Measurements from ENCODE around the gene ZNF865.

GRCh38 chr19:55649268-55650125 lies 44.0 kb downstream of the ZNF865 start:
- TF ChIP-seq CTCF (conservative IDR thresholded peaks at IDR 0.05; ENCODE audit: low read depth, low read length) (no peak), POLR2A (IDR thresholded peaks at IDR 0.05; ENCODE audit: low read depth, low read length) (no peak), MXI1 (IDR thresholded peaks at IDR 0.05; ENCODE audit: borderline replicate concordance, low read depth, low read length) (no peak), RAD21 (IDR thresholded peaks at IDR 0.05; ENCODE audit: low read length) (no peak), BHLHE40 (IDR thresholded peaks at IDR 0.05; ENCODE audit: low read depth, low read length) (no peak), NFE2L2 (IDR thresholded peaks at IDR 0.05; ENCODE audit: low read depth, low read length) (no peak), RCOR1 (IDR thresholded peaks at IDR 0.05; ENCODE audit: insufficient replicate concordance, low read length) (no peak), RFX5 (IDR thresholded peaks at IDR 0.05; ENCODE audit: low read depth, low read length) (no peak), USF2 (IDR thresholded peaks at IDR 0.05; ENCODE audit: low read depth, low read length) (no peak), ELK1 (IDR thresholded peaks at IDR 0.05; ENCODE audit: borderline replicate concordance, low read depth, low read length) (no peak), MAFK (IDR thresholded peaks at IDR 0.05; ENCODE audit: low read depth, low read length) (no peak), CEBPB (IDR thresholded peaks at IDR 0.05; ENCODE audit: low read depth, low read length) (no peak), MAZ (IDR thresholded peaks at IDR 0.05; ENCODE audit: borderline replicate concordance, low read depth, low read length) (no peak)

Measured in IMR-90 (cell line).